ENCODE results near the gene USP32. TPM values are rescaled to one million over a fixed set of nuclear protein-coding genes. Genes with fewer than 3 reads are reported as not detected.

Gene USP32
- polyA plus RNA-seq, 4 donors, result 10.3 to 21.9 (median 15.1) TPM

- no peak overlapping the region for H3K4me3 ChIP-seq (ENCODE audit: low read depth in 1 of 3, low read length in 3 of 3)
- H3K27me3 ChIP-seq (ENCODE audit: control insufficient read depth in 3 of 3, insufficient read depth in 3 of 3, low read length in 3 of 3), result no peaks in the 10 kb centered on the region
- H3K4me1 ChIP-seq (ENCODE audit: control insufficient read depth in 3 of 3, insufficient read depth in 2 of 3, low read depth in 1 of 3, low read length in 2 of 3), result peaks cover 3 to 14% (median 4%) of the 10 kb centered on the region in 3 donors
- H3K27ac ChIP-seq (ENCODE audit: low read depth in 1 of 3, low read length in 2 of 3), result no peak overlapping the region
- H3K36me3 ChIP-seq (ENCODE audit: control insufficient read depth in 3 of 3, insufficient read depth in 2 of 3, low read depth in 1 of 3, low read length in 3 of 3), result no peaks in the 10 kb centered on the region
- 56 to 60% (median 58%) methylated on average over 10 of the region's 10 CpGs for WGBS, 3 donors
- FAIRE-seq, result no peak
- no peaks in the 10 kb centered on the region for H3K9me3 ChIP-seq (ENCODE audit: control insufficient read depth in 2 of 2, insufficient read depth in 1 of 2, low read depth in 1 of 2, low read length in 1 of 2)
- peak; percentile 56 to 60 for DNase-seq
Measured at GRCh38 chr17:60169921-60170817, 221.8 kb downstream of the USP32 start.

- Histone ChIP-seq H3K36me3 (ENCODE audit: control insufficient read depth in 3 of 3, insufficient read depth in 2 of 3, low read depth in 1 of 3, low read length in 3 of 3) (no peaks in the 10 kb centered on the region), H3K4me1 (ENCODE audit: control insufficient read depth in 3 of 3, insufficient read depth in 2 of 3, low read depth in 1 of 3, low read length in 2 of 3) (peaks cover 3 to 12% (median 4%) of the 10 kb centered on the region in 3 donors), H3K27ac (ENCODE audit: low read depth in 1 of 3, low read length in 2 of 3) (no peak overlapping the region), H3K4me3 (ENCODE audit: low read depth in 1 of 3, low read length in 3 of 3) (no peak overlapping the region), H3K27me3 (ENCODE audit: control insufficient read depth in 3 of 3, insufficient read depth in 3 of 3, low read length in 3 of 3) (no peaks in the 10 kb centered on the region), H3K9me3 (ENCODE audit: control insufficient read depth in 2 of 2, insufficient read depth in 1 of 2, low read depth in 1 of 2, low read length in 1 of 2) (no peaks in the 10 kb centered on the region)
- FAIRE-seq (no peak), DNase-seq (no peak)
- 74 to 81% (median 77%) methylated on average over 7 of the region's 7 CpGs for WGBS, 3 donors
Measured at GRCh38 chr17:60168654-60169053, 223.3 kb downstream of the USP32 start.

GRCh38 chr17:60167065-60167741 lies 224.7 kb downstream of the USP32 start:
- Histone ChIP-seq H3K36me3 (ENCODE audit: control insufficient read depth in 3 of 3, insufficient read depth in 2 of 3, low read depth in 1 of 3, low read length in 3 of 3) (no peaks in the 10 kb centered on the region), H3K4me1 (ENCODE audit: control insufficient read depth in 3 of 3, insufficient read depth in 2 of 3, low read depth in 1 of 3, low read length in 2 of 3) (peaks cover 3 to 12% (median 4%) of the 10 kb centered on the region in 3 donors), H3K4me3 (ENCODE audit: low read depth in 1 of 3, low read length in 3 of 3) (no peak overlapping the region), H3K27ac (ENCODE audit: low read depth in 1 of 3, low read length in 2 of 3) (peak overlapping the region in 1 of 3 donors; percentile 47), H3K27me3 (ENCODE audit: control insufficient read depth in 3 of 3, insufficient read depth in 3 of 3, low read length in 3 of 3) (no peaks in the 10 kb centered on the region), H3K9me3 (ENCODE audit: control insufficient read depth in 2 of 2, insufficient read depth in 1 of 2, low read depth in 1 of 2, low read length in 1 of 2) (no peaks in the 10 kb centered on the region)
- FAIRE-seq, result no peak
- peak in 1 of 2 donors; percentile 57 for DNase-seq
- 21 to 59% (median 37%) methylated on average over 11 of the region's 11 CpGs for WGBS, 3 donors

- no peaks in the 10 kb centered on the region for H3K36me3 ChIP-seq (ENCODE audit: control insufficient read depth in 3 of 3, insufficient read depth in 2 of 3, low read depth in 1 of 3, low read length in 3 of 3)
- FAIRE-seq (no peak), DNase-seq (peak; percentile 73 to 93)
- H3K4me3 ChIP-seq (ENCODE audit: low read depth in 1 of 3, low read length in 3 of 3), result no peak overlapping the region
- peaks cover 3 to 12% (median 4%) of the 10 kb centered on the region in 3 donors for H3K4me1 ChIP-seq (ENCODE audit: control insufficient read depth in 3 of 3, insufficient read depth in 2 of 3, low read depth in 1 of 3, low read length in 2 of 3)
- peak overlapping the region in 1 of 3 donors; percentile 51 for H3K27ac ChIP-seq (ENCODE audit: low read depth in 1 of 3, low read length in 2 of 3)
- H3K9me3 ChIP-seq (ENCODE audit: control insufficient read depth in 2 of 2, insufficient read depth in 1 of 2, low read depth in 1 of 2, low read length in 1 of 2), result no peaks in the 10 kb centered on the region
- 9 to 49% (median 27%) methylated on average over 5 of the region's 5 CpGs for whole genome bisulfite sequencing, 3 donors
- peaks cover 0 to 2% (median 0%) of the 10 kb centered on the region in 3 donors for H3K27me3 ChIP-seq (ENCODE audit: control insufficient read depth in 3 of 3, insufficient read depth in 3 of 3, low read length in 3 of 3)
Measured at GRCh38 chr17:60165971-60166370, 226.0 kb downstream of the USP32 start.

GRCh38 chr17:60165223-60165622 lies 226.7 kb downstream of the USP32 start:
- H3K9me3 ChIP-seq (ENCODE audit: control insufficient read depth in 2 of 2, insufficient read depth in 1 of 2, low read depth in 1 of 2, low read length in 1 of 2), result no peaks in the 10 kb centered on the region
- H3K27me3 ChIP-seq (ENCODE audit: control insufficient read depth in 3 of 3, insufficient read depth in 3 of 3, low read length in 3 of 3), result peaks cover 0 to 5% (median 0%) of the 10 kb centered on the region in 3 donors
- WGBS, 3 donors, result 20 to 58% (median 24%) methylated on average over 5 of the region's 5 CpGs
- no peak overlapping the region for H3K27ac ChIP-seq (ENCODE audit: low read depth in 1 of 3, low read length in 2 of 3)
- H3K4me3 ChIP-seq (ENCODE audit: low read depth in 1 of 3, low read length in 3 of 3), result no peak overlapping the region
- no peaks in the 10 kb centered on the region for H3K36me3 ChIP-seq (ENCODE audit: control insufficient read depth in 3 of 3, insufficient read depth in 2 of 3, low read depth in 1 of 3, low read length in 3 of 3)
- no peak for DNase-seq
- FAIRE-seq, result no peak
- peaks cover 3 to 8% (median 4%) of the 10 kb centered on the region in 3 donors for H3K4me1 ChIP-seq (ENCODE audit: control insufficient read depth in 3 of 3, insufficient read depth in 2 of 3, low read depth in 1 of 3, low read length in 2 of 3)

- Histone ChIP-seq H3K36me3 (ENCODE audit: control insufficient read depth in 3 of 3, insufficient read depth in 2 of 3, low read depth in 1 of 3, low read length in 3 of 3) (no peaks in the 10 kb centered on the region), H3K9me3 (ENCODE audit: control insufficient read depth in 2 of 2, insufficient read depth in 1 of 2, low read depth in 1 of 2, low read length in 1 of 2) (no peaks in the 10 kb centered on the region), H3K4me3 (ENCODE audit: low read depth in 1 of 3, low read length in 3 of 3) (no peak overlapping the region), H3K27ac (ENCODE audit: low read depth in 1 of 3, low read length in 2 of 3) (no peak overlapping the region), H3K4me1 (ENCODE audit: control insufficient read depth in 3 of 3, insufficient read depth in 2 of 3, low read depth in 1 of 3, low read length in 2 of 3) (peaks cover 0 to 4% (median 0%) of the 10 kb centered on the region in 3 donors), H3K27me3 (ENCODE audit: control insufficient read depth in 3 of 3, insufficient read depth in 3 of 3, low read length in 3 of 3) (peaks cover 0 to 8% (median 0%) of the 10 kb centered on the region in 3 donors)
- no peak for DNase-seq
- FAIRE-seq, result no peak
- WGBS, 3 donors, result 17 to 66% (median 30%) methylated on average over 5 of the region's 5 CpGs
Measured at GRCh38 chr17:60164697-60165096, 227.2 kb downstream of the USP32 start.

- Histone ChIP-seq H3K4me3 (ENCODE audit: low read depth in 1 of 3, low read length in 3 of 3) (no peak overlapping the region), H3K36me3 (ENCODE audit: control insufficient read depth in 3 of 3, insufficient read depth in 2 of 3, low read depth in 1 of 3, low read length in 3 of 3) (no peaks in the 10 kb centered on the region), H3K27ac (ENCODE audit: low read depth in 1 of 3, low read length in 2 of 3) (no peak overlapping the region), H3K4me1 (ENCODE audit: control insufficient read depth in 3 of 3, insufficient read depth in 2 of 3, low read depth in 1 of 3, low read length in 2 of 3) (peaks cover 0 to 4% (median 0%) of the 10 kb centered on the region in 3 donors), H3K9me3 (ENCODE audit: control insufficient read depth in 2 of 2, insufficient read depth in 1 of 2, low read depth in 1 of 2, low read length in 1 of 2) (no peaks in the 10 kb centered on the region), H3K27me3 (ENCODE audit: control insufficient read depth in 3 of 3, insufficient read depth in 3 of 3, low read length in 3 of 3) (peaks cover 0 to 8% (median 0%) of the 10 kb centered on the region in 3 donors)
- WGBS, 3 donors, result 56 to 74% (median 62%) methylated on average over 6 of the region's 6 CpGs
- DNase-seq (no peak), FAIRE-seq (no peak)
Measured at GRCh38 chr17:60164164-60164563, 227.8 kb downstream of the USP32 start.

- Histone ChIP-seq H3K4me3 (ENCODE audit: low read depth in 1 of 3, low read length in 3 of 3) (no peak overlapping the region), H3K4me1 (ENCODE audit: control insufficient read depth in 3 of 3, insufficient read depth in 2 of 3, low read depth in 1 of 3, low read length in 2 of 3) (peaks cover 0 to 4% (median 0%) of the 10 kb centered on the region in 3 donors), H3K27me3 (ENCODE audit: control insufficient read depth in 3 of 3, insufficient read depth in 3 of 3, low read length in 3 of 3) (peaks cover 0 to 14% (median 2%) of the 10 kb centered on the region in 3 donors), H3K27ac (ENCODE audit: low read depth in 1 of 3, low read length in 2 of 3) (no peak overlapping the region), H3K9me3 (ENCODE audit: control insufficient read depth in 2 of 2, insufficient read depth in 1 of 2, low read depth in 1 of 2, low read length in 1 of 2) (no peaks in the 10 kb centered on the region), H3K36me3 (ENCODE audit: control insufficient read depth in 3 of 3, insufficient read depth in 2 of 3, low read depth in 1 of 3, low read length in 3 of 3) (no peaks in the 10 kb centered on the region)
- no peak for FAIRE-seq
- WGBS, 3 donors, result 31 to 52% (median 48%) methylated on average over 17 to 20 of the region's 20 CpGs
- no peak for DNase-seq
Measured at GRCh38 chr17:60163108-60163784, 228.7 kb downstream of the USP32 start.
